ENCODE measurements around the gene SLC25A34. TPM values are rescaled to one million over a fixed set of nuclear protein-coding genes. Genes with fewer than 3 reads are reported as not detected.

The SLC25A34 gene
- polyA plus RNA-seq, 1 of the 3 experiments (the other 2 are of a cell fraction), result 1.4 TPM

- TF ChIP-seq IRF3 (IDR thresholded peaks at IDR 0.05; ENCODE audit: low read depth, low read length) (no peak), EZH2phosphoT487 (IDR thresholded peaks at IDR 0.05; ENCODE audit: borderline replicate concordance, low read depth) (no peak), NRF1 (IDR thresholded peaks at IDR 0.05; ENCODE audit: low read depth, low read length) (no peak), SIN3A (IDR thresholded peaks at IDR 0.05; ENCODE audit: borderline replicate concordance, low read depth, low read length) (no peak)
These were observed 19.6 kb downstream of the SLC25A34 start (continued) for GRCh38 chr1:15755646-15756040.

- H3K9me3 ChIP-seq, result no peaks in the 10 kb centered on the region
- H3K36me3 ChIP-seq (replicated peaks in 1 of 2; ENCODE audit: control insufficient read depth in 1 of 2, insufficient read depth in 2 of 2, low read length in 1 of 2), result no peaks in the 10 kb centered on the region
- no peak overlapping the region for H2AFZ ChIP-seq (ENCODE audit: low read depth)
- CTCF ChIA-PET, result interaction anchor here (0.7 to 2.6 kb wide), 3 partner anchors 15 to 36 kb away, joined by 3 to 12 read pairs (median 6); no protein-coding TSS in a partner anchor
- no peaks in the 10 kb centered on the region for H3K9me2 ChIP-seq
- peak overlapping the region in 1 of 2 experiments; percentile 92; a peak in 1 of 4 replicates for H3K27ac ChIP-seq (ENCODE audit: low read depth in 2 of 2, low read length in 1 of 2)
- WGBS (ENCODE audit: low lambda C conversion rate), result 95% methylated on average over 20 of the region's 21 CpGs
- POLR2A ChIA-PET, result no interaction called here
- no peak overlapping the region for H3K4me2 ChIP-seq
- no peak for DNase-seq
- H3K27me3 ChIP-seq (ENCODE audit: insufficient read depth), result no peaks in the 10 kb centered on the region
- H3K9ac ChIP-seq, result no peak overlapping the region
- TF ChIP-seq FOXJ3 (CRISPR knock-in tag; IDR thresholded peaks at IDR 0.05), result no peak; the same call in 1 of the 2 replicates
- no peak for TF ChIP-seq YY1 (IDR thresholded peaks at IDR 0.05; ENCODE audit: low read depth)
- no peak for TF ChIP-seq ZBTB33 (IDR thresholded peaks at IDR 0.05; ENCODE audit: borderline replicate concordance, low read depth)
- no peak for TF ChIP-seq CTCF (IDR thresholded peaks at IDR 0.05)
- TF ChIP-seq TEAD4 (IDR thresholded peaks at IDR 0.05; ENCODE audit: borderline replicate concordance, insufficient read depth), result no peak
- no peak for TF ChIP-seq GABPA (IDR thresholded peaks at IDR 0.05; ENCODE audit: low read depth)
- TF ChIP-seq FOSL2 (IDR thresholded peaks at IDR 0.05; ENCODE audit: borderline replicate concordance, low read depth), result no peak
- TF ChIP-seq GATA2 (CRISPR knock-in tag; IDR thresholded peaks at IDR 0.05), result no peak
- TF ChIP-seq FOXM1 (IDR thresholded peaks at IDR 0.05; ENCODE audit: low read depth), result no peak
- TF ChIP-seq TCF12 (IDR thresholded peaks at IDR 0.05), result no peak
- TF ChIP-seq RAD21 (IDR thresholded peaks at IDR 0.05; ENCODE audit: low read length), result no peak
- TF ChIP-seq RCOR1 (IDR thresholded peaks at IDR 0.05; ENCODE audit: low read length), result no peak
- H3F3A ChIP-seq (replicated peaks; ENCODE audit: insufficient read depth), result peaks cover 30% of the 10 kb centered on the region
- peaks cover 4% of the 10 kb centered on the region for H4K20me1 ChIP-seq (ENCODE audit: insufficient read depth)
- no peak overlapping the region for H3K4me3 ChIP-seq (ENCODE audit: low read depth in 2 of 2, low read length in 1 of 2)
- peaks cover 27% of the 10 kb centered on the region for H3K79me2 ChIP-seq (ENCODE audit: insufficient read depth)
- H3K4me1 ChIP-seq (ENCODE audit: control insufficient read depth in 1 of 2, insufficient read depth in 2 of 2, low read depth in 1 of 2, low read length in 1 of 2), result peaks cover 23 to 39% of the 10 kb centered on the region in 2 experiments
These were observed 20.3 kb downstream of the SLC25A34 start for GRCh38 chr1:15756143-15757015.

All from SK-N-SH (cell line).